ENCODE data around the gene NSRP1.

GRCh38 chr17:30161601-30162000 is 45.0 kb downstream of the NSRP1 start:
- no peak for TF ChIP-seq POLR2AphosphoS5 (IDR thresholded peaks at IDR 0.05)
- TF ChIP-seq TAF1 (IDR thresholded peaks at IDR 0.05; ENCODE audit: low read depth), result no peak
- TF ChIP-seq EZH2 (IDR thresholded peaks at IDR 0.05; ENCODE audit: borderline replicate concordance, insufficient read depth, low read length, poor library complexity, severe bottlenecking), result no peak
- TF ChIP-seq REST (IDR thresholded peaks at IDR 0.05; ENCODE audit: borderline replicate concordance), result no peak
- no peak for TF ChIP-seq CTCF (IDR thresholded peaks at IDR 0.05; ENCODE audit: poor library complexity, severe bottlenecking)
- TF ChIP-seq EP300 (conservative IDR thresholded peaks at IDR 0.05; ENCODE audit: poor library complexity, severe bottlenecking), result no peak
- TF ChIP-seq SMC3 (conservative IDR thresholded peaks at IDR 0.05; ENCODE audit: poor library complexity), result no peak

Measured in neural cell (in vitro differentiated cells).